OCI-LY1 (cell line): ENCODE measurements around the gene ETDB.
"Not testable (repeated sequence)": the region's sequence is repeated elsewhere in the genome, so short reads cannot be mapped to it uniquely, and the experiment has no call there.

Experiments used
- CTCF ChIP-seq: fragments of 200-600 bp; sonication (generic), shearing (Covaris generic); IDR thresholded peaks from 2 replicates; pipeline ENCODE4 v1.5.1; 2017; ENCODE audit warnings: mild to moderate bottlenecking, antibody characterized with exemption, low read length, moderate library complexity, mixed read lengths
- EZH2 ChIP-seq: fragments of 200-600 bp; sonication (generic), shearing (Covaris generic); IDR thresholded peaks from 2 replicates; pipeline ENCODE4 v1.8.0; 2017; ENCODE audit warnings: borderline replicate concordance, mixed run types, mild to moderate bottlenecking, antibody characterized with exemption, low read length, moderate library complexity, mixed read lengths

GRCh38 chrX:135120056-135120576 lies at the start of gene ETDB:
- TF ChIP-seq EZH2, CTCF: not testable (repeated sequence)
